ENCODE results near the gene USP1. TPM values are rescaled to one million over a fixed set of nuclear protein-coding genes. Genes with fewer than 3 reads are reported as not detected.

The USP1 gene
- polyA plus RNA-seq, 1 experiment = 4.3 TPM

- H3K4me3 ChIP-seq (ENCODE audit: low read depth, low read length) = no peak overlapping the region
- TF ChIP-seq, protein P1, sequence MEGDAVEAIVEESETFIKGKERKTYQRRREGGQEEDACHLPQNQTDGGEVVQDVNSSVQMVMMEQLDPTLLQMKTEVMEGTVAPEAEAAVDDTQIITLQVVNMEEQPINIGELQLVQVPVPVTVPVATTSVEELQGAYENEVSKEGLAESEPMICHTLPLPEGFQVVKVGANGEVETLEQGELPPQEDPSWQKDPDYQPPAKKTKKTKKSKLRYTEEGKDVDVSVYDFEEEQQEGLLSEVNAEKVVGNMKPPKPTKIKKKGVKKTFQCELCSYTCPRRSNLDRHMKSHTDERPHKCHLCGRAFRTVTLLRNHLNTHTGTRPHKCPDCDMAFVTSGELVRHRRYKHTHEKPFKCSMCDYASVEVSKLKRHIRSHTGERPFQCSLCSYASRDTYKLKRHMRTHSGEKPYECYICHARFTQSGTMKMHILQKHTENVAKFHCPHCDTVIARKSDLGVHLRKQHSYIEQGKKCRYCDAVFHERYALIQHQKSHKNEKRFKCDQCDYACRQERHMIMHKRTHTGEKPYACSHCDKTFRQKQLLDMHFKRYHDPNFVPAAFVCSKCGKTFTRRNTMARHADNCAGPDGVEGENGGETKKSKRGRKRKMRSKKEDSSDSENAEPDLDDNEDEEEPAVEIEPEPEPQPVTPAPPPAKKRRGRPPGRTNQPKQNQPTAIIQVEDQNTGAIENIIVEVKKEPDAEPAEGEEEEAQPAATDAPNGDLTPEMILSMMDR (IDR thresholded peaks at IDR 0.05; ENCODE audit: insufficient read depth, low read depth, low read length) = no peak
- POLR2A ChIA-PET = interaction anchor here (0.6 kb wide), 1 partner anchor 329 kb away, joined by 4 read pairs; no protein-coding TSS in a partner anchor
- no peaks in the 10 kb centered on the region for H3K27me3 ChIP-seq (ENCODE audit: control insufficient read depth, insufficient read depth, low read length)
- no peaks in the 10 kb centered on the region for H3K36me3 ChIP-seq (ENCODE audit: control insufficient read depth, insufficient read depth, low read length)
- CTCF ChIA-PET = interaction anchor here (1.0 to 1.5 kb wide), 3 partner anchors 10 to 274 kb away, joined by 3 to 6 read pairs (median 4); no protein-coding TSS in a partner anchor
- no peak for DNase-seq (ENCODE audit: low read depth)
Observed at GRCh38 chr1:62417351-62417999, 19.4 kb upstream of the USP1 start.

DNA sequence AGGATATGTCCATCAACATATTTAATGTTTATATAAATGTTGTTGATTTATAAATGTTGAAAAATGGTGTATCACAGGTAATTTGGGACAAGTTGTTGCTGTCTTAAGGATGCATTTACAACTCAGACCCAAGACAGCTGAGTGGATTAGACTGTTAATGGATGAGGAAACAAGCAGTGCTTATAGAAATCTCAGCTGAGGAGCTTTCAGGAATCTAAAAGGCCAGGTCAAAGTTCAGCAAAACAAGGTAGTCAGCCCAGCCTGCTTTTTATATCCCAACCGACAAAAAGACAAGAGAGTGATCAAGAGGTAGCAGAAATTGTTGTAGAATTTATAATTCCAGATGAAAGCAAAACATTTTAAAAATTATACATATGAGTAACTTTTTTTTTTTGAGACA is 16.6 kb upstream of the USP1 start:
- CTCF ChIA-PET = interaction anchor here (0.7 to 1.3 kb wide), 3 partner anchors 10 to 280 kb away, joined by 3 to 6 read pairs (median 5); no protein-coding TSS in a partner anchor
- H3K36me3 ChIP-seq (ENCODE audit: control insufficient read depth, insufficient read depth, low read length) = no peaks in the 10 kb centered on the region
- no peaks in the 10 kb centered on the region for H3K27me3 ChIP-seq (ENCODE audit: control insufficient read depth, insufficient read depth, low read length)
- no peak for DNase-seq (ENCODE audit: low read depth)
- H3K4me3 ChIP-seq (ENCODE audit: low read depth, low read length) = no peak overlapping the region
- POLR2A ChIA-PET = no interaction called here
- TF ChIP-seq, protein P1 (IDR thresholded peaks at IDR 0.05; ENCODE audit: insufficient read depth, low read depth, low read length) = no peak

GRCh38 chr1:62423580-62424242 is 13.1 kb upstream of the USP1 start:
- POLR2A ChIA-PET = no interaction called here
- Histone ChIP-seq H3K27me3 (ENCODE audit: control insufficient read depth, insufficient read depth, low read length) (no peaks in the 10 kb centered on the region), H3K36me3 (ENCODE audit: control insufficient read depth, insufficient read depth, low read length) (no peaks in the 10 kb centered on the region), H3K4me3 (ENCODE audit: low read depth, low read length) (no peak overlapping the region)
- DNase-seq (ENCODE audit: low read depth) = no peak
- TF ChIP-seq, protein P1 (IDR thresholded peaks at IDR 0.05; ENCODE audit: insufficient read depth, low read depth, low read length) = no peak
- CTCF ChIA-PET = no interaction called here

- H3K27me3 ChIP-seq (ENCODE audit: control insufficient read depth, insufficient read depth, low read length) = no peaks in the 10 kb centered on the region
- H3K4me3 ChIP-seq (ENCODE audit: low read depth, low read length) = no peak overlapping the region
- TF ChIP-seq, protein P1 (IDR thresholded peaks at IDR 0.05; ENCODE audit: insufficient read depth, low read depth, low read length) = no peak
- H3K36me3 ChIP-seq (ENCODE audit: control insufficient read depth, insufficient read depth, low read length) = no peaks in the 10 kb centered on the region
- CTCF ChIA-PET = interaction anchor here (1.3 kb wide), 1 partner anchor 11 kb away, joined by 4 read pairs; no protein-coding TSS in a partner anchor
- POLR2A ChIA-PET = no interaction called here
- no peak for DNase-seq (ENCODE audit: low read depth)
Observed at GRCh38 chr1:62424411-62424810, 12.4 kb upstream of the USP1 start.

- ChIA-PET CTCF (interaction anchor here (1.0 to 1.3 kb wide), 3 partner anchors 9 to 415 kb away, joined by 3 to 4 read pairs (median 3); no protein-coding TSS in a partner anchor), POLR2A (no interaction called here)
- no peak for DNase-seq (ENCODE audit: low read depth)
- Histone ChIP-seq H3K27me3 (ENCODE audit: control insufficient read depth, insufficient read depth, low read length) (no peaks in the 10 kb centered on the region), H3K4me3 (ENCODE audit: low read depth, low read length) (no peak overlapping the region), H3K36me3 (ENCODE audit: control insufficient read depth, insufficient read depth, low read length) (no peaks in the 10 kb centered on the region)
- TF ChIP-seq, protein P1 (IDR thresholded peaks at IDR 0.05; ENCODE audit: insufficient read depth, low read depth, low read length) = no peak
Observed at GRCh38 chr1:62425041-62425440, 11.8 kb upstream of the USP1 start.
